HuH-7 (cell line): Measurements from ENCODE around the gene TNK1.

ENCODE experiments used
- DNase-seq: peaks from one replicate; pipeline ENCODE4 v3.0.0; 2011; ENCODE audit warnings: low spot score

TNK1 gene

DNA sequence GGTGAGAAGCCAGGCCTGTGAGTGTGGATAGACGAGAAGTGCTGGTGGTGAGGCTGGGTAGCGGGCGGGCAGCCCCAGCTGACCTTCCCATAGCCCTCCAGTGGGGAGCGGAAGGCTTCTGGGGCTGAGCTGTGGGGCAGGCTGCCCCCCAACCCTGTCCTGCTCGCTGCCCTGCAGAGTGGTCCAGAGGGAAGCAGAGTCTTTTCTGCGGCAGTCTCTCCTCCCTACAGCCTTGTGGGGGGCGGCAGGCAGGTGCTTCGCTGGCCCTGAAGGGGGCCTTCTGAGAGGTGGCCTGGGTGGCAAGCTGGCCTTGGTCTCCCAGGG, 30.5 kb downstream of the TNK1 start:
- no peak for DNase-seq

DNA sequence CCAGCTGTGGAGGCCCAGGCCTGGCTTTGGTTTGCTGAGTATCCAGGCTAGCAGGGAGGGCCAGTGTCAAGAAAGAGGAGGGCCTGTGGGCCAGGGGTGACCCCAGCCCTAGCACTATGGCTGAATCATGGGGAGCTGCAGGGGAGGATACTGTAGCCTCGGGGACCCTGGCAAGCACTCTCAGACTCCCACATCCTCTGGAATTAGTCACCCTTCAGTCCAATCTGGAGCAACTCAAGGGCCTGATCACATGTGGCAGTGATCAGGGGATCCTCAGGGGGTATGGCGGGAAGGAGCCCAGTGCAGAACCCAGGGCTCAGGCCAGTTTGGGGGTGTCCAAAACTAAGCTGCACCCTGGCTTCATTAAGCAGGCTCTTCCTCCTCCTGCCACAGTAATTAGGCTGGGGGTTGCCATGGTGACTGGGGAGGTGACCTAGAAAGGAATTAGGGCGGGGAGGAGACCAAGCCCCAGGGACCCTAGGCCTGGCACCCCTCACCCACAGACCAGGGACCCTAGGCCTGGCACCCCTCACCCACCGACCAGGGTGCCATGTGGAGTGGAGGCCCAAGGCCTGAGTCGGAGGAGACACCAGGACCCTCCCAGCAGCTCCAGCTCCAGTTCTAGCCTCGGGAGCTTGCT, 32.6 kb downstream of the TNK1 start:
- no peak for DNase-seq

DNA sequence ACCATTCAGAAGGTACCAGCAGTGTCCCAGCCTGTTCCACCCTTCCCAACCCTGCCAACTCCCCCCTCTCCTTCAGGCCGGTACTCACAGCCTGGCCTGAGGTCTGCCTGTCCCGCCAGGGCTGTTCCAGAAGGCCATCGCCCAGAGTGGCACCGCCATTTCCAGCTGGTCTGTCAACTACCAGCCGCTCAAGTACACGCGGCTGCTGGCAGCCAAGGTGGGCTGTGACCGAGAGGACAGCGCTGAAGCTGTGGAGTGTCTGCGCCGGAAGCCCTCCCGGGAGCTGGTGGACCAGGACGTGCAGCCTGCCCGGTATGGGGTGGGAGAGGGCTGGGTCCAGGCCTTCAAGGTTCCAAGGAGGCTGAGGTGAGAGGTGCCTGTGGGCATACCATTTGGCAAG, 33.9 kb downstream of the TNK1 start:
- DNase-seq = no peak

DNA sequence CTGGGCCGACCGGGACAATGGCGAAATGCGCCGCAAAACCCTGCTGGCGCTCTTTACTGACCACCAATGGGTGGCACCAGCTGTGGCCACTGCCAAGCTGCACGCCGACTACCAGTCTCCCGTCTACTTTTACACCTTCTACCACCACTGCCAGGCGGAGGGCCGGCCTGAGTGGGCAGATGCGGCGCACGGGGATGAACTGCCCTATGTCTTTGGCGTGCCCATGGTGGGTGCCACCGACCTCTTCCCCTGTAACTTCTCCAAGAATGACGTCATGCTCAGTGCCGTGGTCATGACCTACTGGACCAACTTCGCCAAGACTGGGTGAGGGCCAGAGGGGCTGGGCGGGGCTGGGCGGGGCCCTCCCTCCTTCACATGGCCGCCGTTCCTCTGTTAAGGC, 34.9 kb downstream of the TNK1 start:
- DNase-seq = no peak

DNA sequence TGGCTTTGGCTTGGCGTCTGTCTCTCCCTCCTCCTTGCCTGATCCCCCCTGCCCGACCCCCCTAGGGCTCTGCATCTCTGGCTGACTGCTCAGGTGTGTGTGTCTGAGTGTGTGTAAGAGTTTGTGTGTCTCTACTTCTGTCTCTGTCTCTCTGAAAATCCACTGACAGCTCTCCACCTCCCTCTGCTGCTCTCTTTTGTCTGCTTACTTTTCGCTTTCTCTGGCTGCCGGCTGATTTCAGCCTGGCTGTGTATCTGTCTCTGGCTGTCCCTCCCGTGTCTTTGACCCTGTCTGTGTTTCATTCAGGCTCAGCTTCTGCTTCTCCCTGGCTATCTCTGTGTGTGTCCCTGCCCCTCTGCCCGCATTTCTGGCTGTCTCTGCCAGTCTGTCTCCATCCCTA, 35.4 kb downstream of the TNK1 start:
- no peak for DNase-seq

DNA sequence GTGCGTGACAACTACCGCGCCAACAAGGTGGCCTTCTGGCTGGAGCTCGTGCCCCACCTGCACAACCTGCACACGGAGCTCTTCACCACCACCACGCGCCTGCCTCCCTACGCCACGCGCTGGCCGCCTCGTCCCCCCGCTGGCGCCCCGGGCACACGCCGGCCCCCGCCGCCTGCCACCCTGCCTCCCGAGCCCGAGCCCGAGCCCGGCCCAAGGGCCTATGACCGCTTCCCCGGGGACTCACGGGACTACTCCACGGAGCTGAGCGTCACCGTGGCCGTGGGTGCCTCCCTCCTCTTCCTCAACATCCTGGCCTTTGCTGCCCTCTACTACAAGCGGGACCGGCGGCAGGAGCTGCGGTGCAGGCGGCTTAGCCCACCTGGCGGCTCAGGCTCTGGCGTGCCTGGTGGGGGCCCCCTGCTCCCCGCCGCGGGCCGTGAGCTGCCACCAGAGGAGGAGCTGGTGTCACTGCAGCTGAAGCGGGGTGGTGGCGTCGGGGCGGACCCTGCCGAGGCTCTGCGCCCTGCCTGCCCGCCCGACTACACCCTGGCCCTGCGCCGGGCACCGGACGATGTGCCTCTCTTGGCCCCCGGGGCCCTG, 36.3 kb downstream of the TNK1 start:
- DNase-seq = no peak

DNA sequence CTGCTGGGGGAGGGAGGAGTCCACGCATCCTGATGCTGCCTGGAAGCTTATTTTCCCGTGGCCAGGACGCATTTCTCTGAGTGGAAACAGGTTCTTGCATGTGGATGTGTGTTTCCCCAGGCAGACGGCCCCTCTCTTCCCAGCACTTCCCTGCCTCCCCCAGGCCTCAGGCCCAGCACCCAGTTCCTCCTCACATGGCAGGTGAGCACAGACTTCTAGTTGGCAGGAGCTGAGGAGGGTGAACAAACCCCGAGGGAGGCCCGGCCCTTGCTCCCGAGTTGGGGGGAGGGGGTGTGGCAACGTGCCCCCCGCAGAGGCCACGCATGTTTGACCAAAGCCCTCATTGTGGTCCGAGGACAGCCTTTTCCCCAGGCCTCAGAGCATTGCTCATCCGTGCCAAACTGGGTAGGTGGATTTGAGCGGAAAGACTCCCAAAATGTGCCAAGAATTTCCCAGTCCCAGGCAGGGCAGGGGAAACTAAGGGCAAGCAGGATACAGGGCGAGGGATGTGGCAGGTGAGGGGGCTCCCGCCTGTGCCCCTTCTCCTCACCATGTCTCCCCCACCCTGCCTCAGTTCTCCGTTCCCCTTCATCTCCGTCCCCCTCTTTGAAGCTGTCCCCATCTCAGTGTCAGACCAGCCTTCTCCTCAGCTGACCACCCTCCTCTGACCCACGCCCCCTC, 37.7 kb downstream of the TNK1 start:
- no peak for DNase-seq

DNA sequence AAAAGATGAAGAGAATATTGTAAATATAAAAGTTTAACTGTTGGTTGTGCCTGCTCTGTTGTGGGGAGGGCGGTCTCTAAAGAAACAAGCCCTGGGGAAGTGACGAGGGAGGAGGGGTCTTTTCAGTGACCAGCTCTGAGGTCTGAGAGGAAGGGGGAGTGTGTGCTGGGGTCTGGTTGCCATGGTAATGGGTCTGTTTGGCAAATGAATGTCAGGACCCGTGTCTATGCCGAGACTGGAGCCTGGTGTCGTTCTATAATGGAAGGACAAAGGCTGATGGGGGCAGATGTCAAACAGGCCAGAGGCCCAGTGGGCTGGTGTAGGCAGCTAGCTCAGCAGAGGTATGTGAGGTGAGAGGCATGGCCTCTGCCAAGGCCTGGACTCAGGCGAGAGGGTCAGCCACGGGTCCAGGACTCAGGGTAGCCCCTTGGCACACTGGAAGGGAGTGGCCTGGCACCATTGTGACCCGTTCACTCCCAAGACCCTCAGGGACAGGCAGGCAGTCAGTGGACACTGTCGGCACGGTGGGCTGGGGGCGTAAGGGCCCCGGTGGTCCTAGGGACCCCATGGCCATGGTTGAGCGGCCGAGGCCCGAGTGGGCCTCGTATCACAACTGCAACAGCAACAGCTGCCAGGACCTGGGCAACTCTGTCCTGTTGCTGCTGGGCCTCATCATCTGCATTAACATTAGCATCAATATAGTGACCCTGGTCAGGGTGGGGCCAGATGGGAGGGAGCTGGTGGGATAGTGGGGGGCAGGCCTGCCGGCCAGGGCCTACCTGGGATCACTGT, 39.1 kb downstream of the TNK1 start, which contains the start of gene SPEM1:
Gene SPEM1 (plus strand): TSS at position 506 of the 792 bp plus-strand sequence. CDS start 61 bp downstream, at position 567.
- no peak for DNase-seq

DNA sequence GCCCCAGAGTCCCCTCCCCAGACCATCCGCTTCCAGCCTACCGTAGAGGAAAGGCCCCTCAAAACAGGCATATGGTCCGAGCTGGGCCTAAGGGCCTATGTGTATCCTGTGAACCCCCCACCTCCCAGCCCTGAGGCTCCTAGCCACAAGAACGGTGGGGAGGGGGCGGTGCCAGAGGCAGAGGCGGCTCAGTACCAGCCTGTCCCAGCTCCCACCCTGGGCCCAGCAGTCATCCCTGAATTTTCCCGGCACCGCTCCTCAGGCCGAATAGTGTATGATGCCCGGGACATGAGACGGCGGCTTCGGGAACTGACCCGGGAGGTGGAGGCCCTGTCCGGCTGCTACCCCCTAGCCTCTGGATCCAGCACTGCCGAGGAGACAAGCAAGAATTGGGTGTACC, 40.3 kb downstream of the TNK1 start:
- DNase-seq = no peak

DNA sequence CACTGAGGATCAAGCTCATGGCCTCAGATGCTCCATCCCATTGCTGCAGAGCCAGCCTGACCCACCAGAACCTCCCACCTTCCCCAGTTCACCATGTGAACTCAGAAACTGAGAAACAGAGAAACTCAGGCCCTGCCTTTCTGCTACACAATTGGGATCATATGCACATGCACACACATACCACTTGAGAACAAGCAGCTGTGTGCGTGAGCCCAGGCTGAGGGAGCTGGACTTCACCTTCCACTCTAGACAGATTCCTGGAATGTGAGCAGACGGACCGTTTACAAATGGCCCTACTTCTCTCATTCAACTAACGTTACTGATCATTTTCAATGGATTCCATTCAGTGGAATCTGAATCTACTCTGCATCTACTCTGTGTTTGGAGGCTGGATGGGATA, 42.8 kb downstream of the TNK1 start:
- DNase-seq = no peak

DNA sequence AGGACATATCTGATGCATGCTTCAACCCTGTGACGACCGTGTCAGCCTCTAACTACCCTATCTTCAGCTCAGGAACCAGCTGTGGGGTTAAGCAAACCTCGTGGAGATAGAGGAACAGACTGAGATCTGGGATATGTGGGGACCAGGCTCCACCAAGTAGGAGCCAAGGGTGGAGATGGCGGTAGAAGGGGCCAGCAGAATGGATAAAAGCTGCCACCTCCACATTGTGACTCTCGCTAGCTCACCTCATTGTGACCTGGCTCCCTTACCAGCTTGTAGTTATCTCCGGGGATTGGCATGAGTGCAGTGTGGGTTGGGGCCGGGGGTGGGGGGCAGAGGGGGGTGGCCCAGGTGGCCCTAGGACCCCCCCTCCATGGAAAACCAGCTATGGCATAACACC, 44.4 kb downstream of the TNK1 start, which contains the start of gene SPEM2:
Gene SPEM2 (plus strand): TSS at position 301 of the 400 bp plus-strand sequence. CDS start 73 bp downstream, at position 374.
- no peak for DNase-seq

DNA sequence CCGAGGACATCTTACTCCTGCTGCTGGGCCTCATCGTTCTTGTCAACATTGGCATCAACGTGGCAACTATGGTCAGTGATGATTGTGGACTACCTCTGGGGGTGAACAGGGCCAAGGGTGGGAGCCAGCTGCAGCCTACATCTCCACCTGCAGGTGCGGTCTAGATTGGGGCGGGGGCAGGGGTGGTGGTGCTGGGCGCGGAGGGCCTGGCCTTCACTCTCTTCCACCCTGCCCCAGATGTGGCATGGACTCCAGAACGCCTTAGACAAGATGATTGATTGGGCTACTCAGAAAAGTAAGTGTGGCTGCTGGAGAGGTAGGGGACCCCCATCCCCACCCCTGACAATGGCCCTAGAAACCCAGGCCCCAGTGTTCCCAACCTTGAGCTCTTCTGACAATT, 44.9 kb downstream of the TNK1 start:
- no peak for DNase-seq

DNA sequence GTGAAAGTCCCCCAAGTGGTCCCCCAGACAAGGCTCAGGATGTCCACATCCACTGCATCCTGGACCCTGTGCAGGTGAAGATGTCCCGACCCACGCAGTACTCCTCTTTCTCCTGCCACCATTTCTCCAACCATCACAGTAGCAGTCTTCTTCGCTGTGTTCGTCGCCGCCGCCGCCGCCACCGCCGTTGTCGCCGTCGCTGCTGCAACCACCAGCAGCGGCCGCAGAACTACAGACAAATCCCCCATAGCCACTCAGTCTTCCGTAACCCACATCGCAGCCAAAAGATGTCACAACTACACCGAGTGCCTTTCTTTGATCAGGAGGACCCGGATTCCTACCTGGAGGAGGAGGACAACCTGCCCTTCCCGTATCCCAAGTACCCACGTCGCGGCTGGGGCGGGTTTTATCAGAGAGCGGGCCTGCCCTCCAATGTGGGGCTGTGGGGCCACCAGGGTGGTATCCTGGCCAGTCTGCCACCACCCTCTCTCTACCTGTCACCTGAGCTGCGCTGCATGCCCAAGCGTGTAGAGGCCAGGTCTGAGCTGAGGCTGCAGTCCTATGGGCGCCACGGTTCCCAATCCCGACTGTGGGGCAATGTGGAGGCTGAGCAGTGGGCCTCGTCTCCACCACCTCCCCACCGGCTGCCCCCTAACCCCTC, 45.4 kb downstream of the TNK1 start:
- no peak for DNase-seq

DNA sequence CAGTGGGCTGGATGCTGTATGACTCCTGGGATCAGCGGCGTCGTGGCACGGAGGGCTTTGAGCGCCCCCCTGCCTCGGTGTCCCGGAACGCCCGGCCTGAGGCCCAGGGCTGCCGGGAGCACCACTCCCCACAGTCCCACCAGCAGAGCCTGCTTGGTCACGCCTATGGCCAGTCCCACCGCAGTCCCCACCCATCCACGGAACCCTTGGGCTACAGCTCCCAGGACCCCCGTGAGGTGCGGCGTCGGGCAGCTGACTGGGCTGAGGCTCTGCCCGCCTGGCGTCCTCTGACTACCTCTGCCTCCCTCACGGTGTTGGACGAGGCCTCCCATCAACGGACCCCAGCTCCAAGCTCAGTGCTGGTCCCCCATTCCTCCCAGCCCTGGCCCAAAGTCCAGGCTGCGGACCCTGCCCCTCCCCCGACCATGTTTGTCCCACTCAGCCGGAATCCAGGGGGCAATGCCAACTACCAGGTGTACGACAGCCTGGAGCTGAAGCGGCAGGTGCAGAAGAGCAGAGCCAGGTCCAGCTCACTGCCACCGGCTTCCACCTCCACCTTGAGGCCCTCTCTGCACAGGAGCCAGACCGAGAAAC, 46.1 kb downstream of the TNK1 start:
- no peak for DNase-seq

DNA sequence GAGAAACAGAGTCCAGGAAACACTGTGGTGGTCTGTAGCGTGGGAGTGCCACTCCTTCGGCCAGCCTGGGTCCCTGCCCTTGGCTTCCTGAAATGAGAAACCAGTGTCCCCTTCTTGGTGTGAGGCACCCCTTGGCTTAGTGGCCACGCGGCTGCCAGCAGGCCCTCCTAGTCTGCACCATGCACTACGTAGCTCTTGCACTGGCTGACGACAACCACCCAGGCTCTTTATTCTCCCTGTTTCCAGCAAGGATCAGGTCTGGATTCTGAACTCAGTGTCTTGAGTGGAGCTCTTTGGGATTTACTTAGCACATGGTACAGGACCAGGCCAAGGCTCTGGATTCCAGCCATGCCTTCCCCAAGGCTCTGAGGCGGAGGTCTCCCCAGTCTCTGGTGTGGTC, 46.7 kb downstream of the TNK1 start:
- no peak for DNase-seq

DNA sequence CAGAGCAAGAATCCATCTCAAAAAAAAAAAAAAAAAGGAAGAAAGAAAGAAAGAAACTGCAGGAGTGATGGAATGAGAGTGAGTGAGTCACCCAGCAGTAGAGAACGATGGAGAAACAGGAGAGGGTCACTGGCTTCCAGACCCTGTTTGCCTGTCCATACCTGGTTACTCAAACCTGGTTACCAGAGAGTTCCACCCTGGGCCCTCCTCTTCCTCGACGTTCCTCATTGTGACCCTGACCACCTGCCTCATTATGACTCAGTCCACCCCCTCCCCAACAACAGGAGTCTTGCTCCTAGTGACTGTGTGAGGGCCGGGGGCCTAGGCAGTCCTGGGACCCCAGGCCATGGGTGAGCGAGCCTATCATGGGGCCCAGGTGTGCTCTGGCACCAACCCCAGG, 47.7 kb downstream of the TNK1 start, which contains the start of gene SPEM3:
Gene SPEM3 (plus strand): TSS at position 301 of the 400 bp plus-strand sequence. CDS start 46 bp downstream, at position 347.
- no peak for DNase-seq

DNA sequence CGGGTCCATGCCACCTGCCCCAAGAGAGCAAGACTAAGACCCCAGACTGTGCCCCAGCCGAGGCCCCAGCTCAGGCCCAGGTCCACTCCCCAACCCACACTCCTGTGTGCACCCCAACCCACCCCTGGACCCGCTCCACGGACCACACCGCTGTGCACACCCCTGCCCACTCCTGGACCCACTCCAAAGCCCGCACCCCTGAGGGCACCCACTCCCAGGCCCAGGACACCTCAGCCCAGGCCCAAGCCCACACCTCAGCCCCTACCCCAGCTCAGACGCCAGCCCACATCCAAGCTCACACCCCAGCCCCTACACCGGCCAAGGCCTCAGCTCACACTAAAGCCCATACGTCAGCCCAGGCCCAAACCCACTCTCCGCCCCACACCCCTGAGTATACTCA, 48.8 kb downstream of the TNK1 start:
- DNase-seq = no peak

DNA sequence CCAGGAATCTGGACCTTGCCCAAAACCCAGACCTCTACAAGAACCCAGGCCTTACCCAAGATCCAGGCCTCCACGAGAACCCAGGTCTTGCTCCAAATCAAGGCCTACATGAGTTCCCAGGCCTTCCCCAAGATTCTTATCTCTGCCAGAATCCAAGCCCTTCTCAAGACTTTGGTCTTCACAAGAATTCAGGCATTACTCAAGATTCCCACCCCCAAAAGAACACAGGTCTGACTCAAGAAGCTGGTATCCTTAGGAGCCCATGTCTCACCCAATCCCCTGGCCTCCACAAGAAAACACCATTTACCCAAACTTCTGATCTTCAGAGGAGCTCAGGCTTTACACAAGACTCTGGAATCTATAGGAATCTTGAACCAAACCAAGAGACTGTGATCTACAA, 50.3 kb downstream of the TNK1 start:
- no peak for DNase-seq

DNA sequence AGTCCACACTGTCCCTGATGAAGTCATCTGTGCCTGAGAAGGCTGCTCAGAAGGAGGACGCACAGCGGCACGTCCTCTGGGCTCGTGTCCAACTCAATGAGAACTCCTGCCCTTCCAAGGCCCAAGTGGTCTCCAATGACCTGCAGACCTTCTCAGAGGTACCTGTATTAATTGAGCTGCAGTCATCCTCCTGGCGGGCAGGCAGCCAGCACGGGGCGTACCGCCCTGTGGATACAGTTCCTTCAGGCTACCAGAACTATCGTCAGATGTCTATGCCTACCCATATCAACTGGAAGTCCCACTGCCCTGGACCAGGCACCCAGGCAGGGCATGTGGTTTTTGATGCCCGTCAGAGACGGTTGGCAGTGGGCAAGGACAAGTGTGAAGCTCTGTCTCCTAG, 51.4 kb downstream of the TNK1 start:
- DNase-seq = no peak

DNA sequence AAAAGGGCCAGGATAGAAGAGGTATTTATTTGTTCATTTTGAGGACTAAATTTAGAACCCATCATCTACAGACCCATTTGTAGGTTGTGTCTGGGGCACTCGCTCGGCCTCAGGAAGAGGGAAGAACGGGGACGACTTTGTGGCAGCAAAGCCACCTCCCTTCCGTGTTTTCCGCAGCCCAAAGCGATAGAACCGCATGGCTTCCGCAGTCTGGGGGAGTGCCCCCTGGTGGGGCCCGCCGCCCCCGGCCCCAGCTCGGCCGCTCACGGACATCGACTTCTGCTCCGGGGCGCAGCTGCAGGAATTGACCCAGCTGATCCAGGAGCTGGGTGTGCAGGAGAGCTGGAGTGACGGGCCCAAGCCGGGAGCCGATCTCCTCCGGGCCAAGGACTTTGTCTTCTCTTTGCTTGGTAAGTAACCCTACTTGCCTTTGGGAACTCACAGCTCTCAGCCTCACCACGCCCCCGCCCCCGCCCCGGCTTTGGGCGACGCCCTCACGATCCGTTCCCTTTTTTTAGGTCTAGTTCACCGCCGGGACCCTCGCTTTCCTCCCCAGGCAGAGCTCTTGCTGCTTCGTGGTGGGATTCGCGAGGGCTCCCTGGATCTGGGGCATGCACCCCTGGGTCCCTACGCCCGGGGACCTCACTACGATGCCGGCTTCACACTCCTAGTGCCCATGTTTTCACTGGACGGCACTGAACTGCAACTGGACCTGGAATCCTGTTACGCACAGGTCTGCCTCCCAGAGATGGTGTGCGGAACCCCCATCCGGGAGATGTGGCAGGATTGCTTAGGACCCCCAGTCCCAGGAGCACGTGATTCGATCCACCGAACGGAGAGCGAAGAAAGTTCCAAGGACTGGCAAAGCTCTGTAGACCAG, 55.0 kb downstream of the TNK1 start:
- peak; percentile 40 for DNase-seq
